ENCODE results near the gene SLCO2A1. TPM values are rescaled to one million over a fixed set of nuclear protein-coding genes. Genes with fewer than 3 reads are reported as not detected.

Gene SLCO2A1
- total and polyA plus RNA-seq, 2 of the 4 experiments (the other 2 are of a cell fraction) = under 0.01 to 1.5 TPM

GRCh38 chr3:133931084-133931483 lies 98.6 kb downstream of the SLCO2A1 start:
- Histone ChIP-seq H3K27me3 (ENCODE audit: control insufficient read depth, insufficient read depth, low read length) (no peaks in the 10 kb centered on the region; the same call in 1 of the 2 replicates), H3K4me2 (ENCODE audit: low read depth, low read length) (no peak overlapping the region), H2AFZ (replicated peaks; ENCODE audit: low read length, poor library complexity) (no peak overlapping the region), H2BK20ac (ENCODE audit: low read depth, low read length) (no peak overlapping the region), H3K36me3 (ENCODE audit: control insufficient read depth, insufficient read depth, low read length) (no peaks in the 10 kb centered on the region), H2BK120ac (ENCODE audit: low read depth, low read length) (no peak overlapping the region), H3K79me1 (ENCODE audit: low read depth in 1 of 2, low read length in 2 of 2) (no peaks in the 10 kb centered on the region), H3K9me1 (ENCODE audit: insufficient read depth, low read length) (peaks cover 3% of the 10 kb centered on the region; the same call in 1 of the 2 replicates), H3K9ac (ENCODE audit: low read depth, low read length) (no peak overlapping the region), H3K4ac (ENCODE audit: low read depth, low read length) (no peak overlapping the region), H2BK15ac (ENCODE audit: low read depth, low read length) (no peak overlapping the region), H2AK9ac (replicated peaks; ENCODE audit: low read depth, low read length, poor library complexity) (no peak overlapping the region), H4K5ac (ENCODE audit: low read depth, low read length) (no peak overlapping the region), H4K20me1 (ENCODE audit: insufficient read depth, low read length) (no peaks in the 10 kb centered on the region), H3K23ac (ENCODE audit: low read depth, low read length) (no peak overlapping the region), H3K14ac (replicated peaks; ENCODE audit: low read depth, low read length) (no peak overlapping the region), H4K91ac (ENCODE audit: insufficient read depth, low read depth, low read length) (no peak overlapping the region), H4K8ac (ENCODE audit: low read depth in 2 of 2, low read length in 2 of 2) (no peak overlapping the region), H3K18ac (ENCODE audit: low read depth, low read length) (no peak overlapping the region), H3K9me3 (ENCODE audit: control insufficient read depth, insufficient read depth, low read length) (no peaks in the 10 kb centered on the region), H2AK5ac (ENCODE audit: low read depth, low read length) (no peak overlapping the region), H3K27ac (ENCODE audit: insufficient read depth, low read length) (no peak overlapping the region), H3K56ac (ENCODE audit: extremely low read depth, insufficient read depth, low read length) (no peak overlapping the region), H2BK5ac (ENCODE audit: low read depth, low read length, poor library complexity, severe bottlenecking) (no peak overlapping the region), H3K4me3 (ENCODE audit: insufficient read depth, low read depth, low read length) (no peak overlapping the region), H3K4me1 (ENCODE audit: control insufficient read depth, insufficient read depth, low read length) (peaks cover 2% of the 10 kb centered on the region)
- TF ChIP-seq CTCF (conservative IDR thresholded peaks at IDR 0.05; ENCODE audit: low read depth, low read length) (no peak), SMC3 (IDR thresholded peaks at IDR 0.05; ENCODE audit: low read depth, low read length) (no peak), MAFK (IDR thresholded peaks at IDR 0.05; ENCODE audit: low read depth, low read length) (no peak), CHD1 (IDR thresholded peaks at IDR 0.05; ENCODE audit: low read depth, low read length) (no peak), FOS (IDR thresholded peaks at IDR 0.05; ENCODE audit: low read depth, low read length) (no peak), RCOR1 (IDR thresholded peaks at IDR 0.05; ENCODE audit: insufficient replicate concordance, low read length) (no peak), CEBPB (IDR thresholded peaks at IDR 0.05; ENCODE audit: low read depth, low read length) (no peak), POLR2A (IDR thresholded peaks at IDR 0.05; ENCODE audit: low read depth, low read length) (no peak), USF2 (IDR thresholded peaks at IDR 0.05; ENCODE audit: low read depth, low read length) (no peak), ELK1 (IDR thresholded peaks at IDR 0.05; ENCODE audit: borderline replicate concordance, low read depth, low read length) (no peak), BHLHE40 (IDR thresholded peaks at IDR 0.05; ENCODE audit: low read depth, low read length) (no peak), MAZ (IDR thresholded peaks at IDR 0.05; ENCODE audit: borderline replicate concordance, low read depth, low read length) (no peak), RAD21 (IDR thresholded peaks at IDR 0.05; ENCODE audit: low read length) (no peak), MXI1 (IDR thresholded peaks at IDR 0.05; ENCODE audit: borderline replicate concordance, low read depth, low read length) (no peak), NFE2L2 (IDR thresholded peaks at IDR 0.05; ENCODE audit: low read depth, low read length) (no peak), RFX5 (IDR thresholded peaks at IDR 0.05; ENCODE audit: low read depth, low read length) (no peak)
- CTCF ChIA-PET = interaction anchor here (1.1 to 1.3 kb wide), 2 partner anchors 271 to 280 kb away, joined by 4 to 6 read pairs; no protein-coding TSS in a partner anchor
- intact Hi-C loops (cut with micrococcal nuclease) (loop anchor here (5.0 to 10.0 kb wide), 3 partner anchors 131 to 554 kb away; partner anchors contain the start of genes ANAPC13 and CEP63), dilution Hi-C loops (cut with HindIII; ENCODE audit: low sequenced_read_pairs, unreplicated experiment) (no loop called here), in situ Hi-C loops (cut with MboI; ENCODE audit: low sequenced_read_pairs) (loop anchor here (5.0 to 25.0 kb wide), 4 partner anchors 281 to 1194 kb away; partner anchors contain the start of genes ANAPC13 and CEP63)
- no peak for DNase-seq
- 93% methylated on average over 2 of the region's 8 CpGs; no CpG with 5 or more reads in 1 of the 2 experiments for WGBS, 2 experiments (ENCODE audit: extremely low coverage in 2 of 2, insufficient read length in 1 of 2)
- POLR2A ChIA-PET (ENCODE audit: unreplicated experiment) = no interaction called here
- BruUV-seq (replicated peaks) = no TSS peak
- ATAC-seq (ENCODE audit: low read depth) = no peak
